IMR-90 (cell line): Measurements from ENCODE around the gene CGN.
A peak's percentile ranks its signal among the peaks of the same experiment; 100 is the strongest.

ENCODE experiments used
- CEBPB ChIP-seq: IDR thresholded peaks from 2 replicates; pipeline ENCODE4 v1.6.1; 2012; ENCODE audit warnings: low read depth, low read length, improper control_type of control experiment
- MXI1 ChIP-seq: IDR thresholded peaks from 2 replicates; pipeline ENCODE4 v1.6.1; 2012; ENCODE audit warnings: low read depth, mild to moderate bottlenecking, low read length, moderate library complexity, borderline replicate concordance
- TF ChIP-seq, protein P1 (sequence below): conservative IDR thresholded peaks from 2 replicates; pipeline ENCODE4 v1.5.1; 2012; ENCODE audit warnings: mild to moderate bottlenecking, low read depth, low read length, improper control_type of control experiment

DNA sequence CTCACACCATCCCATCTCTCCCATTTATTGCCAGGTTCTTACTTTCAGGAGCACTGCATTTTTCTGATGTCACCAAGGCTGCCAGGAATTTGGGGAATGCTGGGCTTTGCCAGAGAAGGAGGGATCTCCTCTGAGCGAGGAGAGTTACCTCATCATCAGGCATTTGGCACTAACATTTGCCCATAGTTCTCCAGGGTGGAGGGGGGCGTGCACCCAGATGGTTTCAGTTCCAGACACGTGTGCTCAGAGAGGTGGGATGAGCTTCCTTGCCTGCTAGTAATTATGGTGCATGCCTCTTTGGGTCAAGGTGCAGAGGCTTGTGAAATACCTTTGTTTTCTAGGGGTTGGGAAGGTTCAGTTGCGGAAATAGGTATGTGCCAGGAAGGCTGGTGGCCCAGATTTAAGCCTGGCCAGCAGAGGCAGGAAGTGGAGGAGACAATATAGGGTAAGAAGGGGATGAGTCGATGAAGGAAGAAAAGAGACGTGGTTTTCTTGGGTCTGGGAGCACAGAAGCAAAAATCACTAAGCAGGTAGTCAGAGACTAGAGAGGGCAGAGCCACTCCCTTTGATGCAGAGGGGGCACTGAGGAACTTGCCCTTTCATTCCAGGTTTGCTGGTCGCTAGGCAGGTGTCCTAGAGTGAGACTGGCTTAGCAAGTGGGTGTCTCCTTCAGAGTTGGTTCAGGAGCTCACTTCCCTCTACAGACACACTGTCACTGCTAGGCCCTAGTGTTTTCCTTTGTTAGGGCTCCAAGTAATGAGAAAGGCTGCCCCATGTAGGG is 36.1 kb downstream of the CGN start:
- peak; percentile 89 for TF ChIP-seq CEBPB
- TF ChIP-seq MXI1, result peak; percentile 99
- TF ChIP-seq, protein P1, sequence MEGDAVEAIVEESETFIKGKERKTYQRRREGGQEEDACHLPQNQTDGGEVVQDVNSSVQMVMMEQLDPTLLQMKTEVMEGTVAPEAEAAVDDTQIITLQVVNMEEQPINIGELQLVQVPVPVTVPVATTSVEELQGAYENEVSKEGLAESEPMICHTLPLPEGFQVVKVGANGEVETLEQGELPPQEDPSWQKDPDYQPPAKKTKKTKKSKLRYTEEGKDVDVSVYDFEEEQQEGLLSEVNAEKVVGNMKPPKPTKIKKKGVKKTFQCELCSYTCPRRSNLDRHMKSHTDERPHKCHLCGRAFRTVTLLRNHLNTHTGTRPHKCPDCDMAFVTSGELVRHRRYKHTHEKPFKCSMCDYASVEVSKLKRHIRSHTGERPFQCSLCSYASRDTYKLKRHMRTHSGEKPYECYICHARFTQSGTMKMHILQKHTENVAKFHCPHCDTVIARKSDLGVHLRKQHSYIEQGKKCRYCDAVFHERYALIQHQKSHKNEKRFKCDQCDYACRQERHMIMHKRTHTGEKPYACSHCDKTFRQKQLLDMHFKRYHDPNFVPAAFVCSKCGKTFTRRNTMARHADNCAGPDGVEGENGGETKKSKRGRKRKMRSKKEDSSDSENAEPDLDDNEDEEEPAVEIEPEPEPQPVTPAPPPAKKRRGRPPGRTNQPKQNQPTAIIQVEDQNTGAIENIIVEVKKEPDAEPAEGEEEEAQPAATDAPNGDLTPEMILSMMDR, result no peak
